Non-pigmented ciliary epithelial cell (primary cell): Measurements from ENCODE around the gene CDC23.

Experiments
- DNase-seq: peaks from one replicate; pipeline ENCODE4 v3.0.0-alpha.2; 2010; ENCODE audit warnings: low read depth

CDC23 gene

DNA sequence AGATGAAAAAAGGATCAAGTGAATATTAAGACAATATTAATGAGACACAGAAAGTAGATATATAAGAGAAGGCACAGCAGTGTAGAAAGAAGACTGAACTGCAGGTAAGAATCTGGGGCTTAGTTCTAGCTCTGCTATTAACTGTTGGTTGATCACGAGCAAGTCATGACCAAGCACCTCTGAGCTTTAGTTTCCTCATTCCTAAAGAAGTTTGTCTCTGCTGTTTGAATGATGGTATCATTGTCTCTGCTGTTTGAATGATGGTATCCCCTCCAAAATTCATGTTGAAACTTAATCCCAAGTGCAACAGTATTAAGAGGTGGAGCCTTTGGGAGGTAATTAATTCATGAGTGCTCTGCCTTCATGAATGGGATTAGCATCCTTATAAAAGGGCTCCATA is 71.4 kb downstream of the CDC23 start:
- DNase-seq: no peak

DNA sequence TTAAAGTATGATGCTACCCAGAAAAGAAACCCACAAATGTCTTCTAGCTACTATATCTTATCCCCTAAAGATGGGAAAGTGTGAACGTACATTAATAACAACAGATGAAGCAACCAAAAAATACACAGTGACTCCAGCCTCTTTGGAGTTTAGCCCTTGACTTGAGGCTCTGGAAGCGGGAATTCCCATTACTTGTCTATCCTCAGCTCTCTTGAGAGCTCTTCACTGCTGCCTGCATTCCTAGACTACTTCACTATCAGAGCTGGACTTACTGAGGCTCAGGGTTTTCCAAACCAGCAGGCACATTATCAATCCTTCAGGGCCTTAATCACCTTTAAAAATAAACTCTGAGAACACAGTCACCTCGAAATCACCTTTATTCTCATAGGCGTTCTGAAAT is 72.9 kb downstream of the CDC23 start:
- DNase-seq: no peak

DNA sequence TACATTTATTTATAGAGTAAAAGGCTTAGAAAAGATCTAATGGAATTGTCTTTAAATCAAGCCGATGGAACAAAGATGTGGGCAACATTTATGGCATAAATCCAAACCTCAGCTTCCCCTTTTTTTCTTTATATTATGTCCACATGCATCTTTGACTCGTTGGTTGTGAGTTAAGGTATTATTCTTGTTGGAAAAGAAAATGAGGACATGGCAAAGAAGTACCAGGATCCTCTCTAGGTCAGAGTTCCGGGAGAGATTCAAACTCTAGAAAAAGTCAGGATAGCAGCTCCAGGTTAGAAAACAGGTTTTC is 73.4 kb downstream of the CDC23 start:
- DNase-seq: no peak

DNA sequence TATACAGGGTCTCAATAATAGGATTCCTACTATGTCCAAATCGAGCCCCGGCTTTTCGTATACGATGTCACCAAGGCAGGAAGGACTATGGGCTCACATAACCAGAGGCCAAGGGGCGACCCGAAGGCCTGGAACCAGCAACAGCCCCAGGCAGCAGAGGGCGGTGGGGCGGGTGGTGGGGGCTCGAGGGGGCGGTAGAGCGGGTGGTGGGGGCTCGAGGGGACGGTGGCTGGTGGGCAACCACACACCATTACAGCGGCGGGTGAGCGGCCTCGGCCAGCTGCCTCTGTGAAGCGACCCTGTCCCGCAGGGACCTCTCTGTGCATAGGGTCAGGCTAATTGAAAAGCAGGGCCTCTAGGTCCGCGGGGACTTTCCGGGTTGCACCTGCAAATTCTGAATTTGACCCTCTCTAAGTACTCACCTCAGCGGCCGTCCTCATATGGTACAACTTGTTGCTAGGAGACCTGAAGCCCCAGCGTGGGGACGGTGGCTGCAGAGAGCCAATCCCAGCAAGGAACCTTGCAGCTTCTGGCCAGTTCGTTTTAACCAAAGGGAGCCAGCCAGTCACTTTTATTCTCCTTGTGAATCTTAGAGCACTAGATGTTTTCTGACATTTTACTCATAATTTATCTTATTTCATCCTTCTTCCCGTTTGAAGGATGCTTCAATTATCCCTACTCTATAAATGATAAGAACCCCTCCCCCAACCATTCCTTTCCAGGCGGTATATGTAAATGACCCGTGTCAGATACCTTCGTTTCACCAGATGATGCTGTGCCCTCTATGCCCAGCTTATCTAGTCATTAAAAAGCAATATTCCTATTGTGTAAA is 74.0 kb downstream of the CDC23 start, which contains the start of gene NME5:
Gene NME5 (minus strand): TSS at position 480 of the 832 bp plus-strand sequence. CDS start 648 bp downstream, outside the sequence.
- DNase-seq: no peak
